CD4-positive, alpha-beta T cell treated with Interleukin-6 for 4 hours (primary cell): ENCODE data around the gene MVB12A.
A peak's percentile ranks its signal among the peaks of the same experiment; 100 is the strongest.

Experiments
- DNase-seq: peaks from one replicate; pipeline ENCODE4 v3.0.0-alpha.2; 2020; ENCODE audit warnings: mixed read lengths

The MVB12A gene

DNA sequence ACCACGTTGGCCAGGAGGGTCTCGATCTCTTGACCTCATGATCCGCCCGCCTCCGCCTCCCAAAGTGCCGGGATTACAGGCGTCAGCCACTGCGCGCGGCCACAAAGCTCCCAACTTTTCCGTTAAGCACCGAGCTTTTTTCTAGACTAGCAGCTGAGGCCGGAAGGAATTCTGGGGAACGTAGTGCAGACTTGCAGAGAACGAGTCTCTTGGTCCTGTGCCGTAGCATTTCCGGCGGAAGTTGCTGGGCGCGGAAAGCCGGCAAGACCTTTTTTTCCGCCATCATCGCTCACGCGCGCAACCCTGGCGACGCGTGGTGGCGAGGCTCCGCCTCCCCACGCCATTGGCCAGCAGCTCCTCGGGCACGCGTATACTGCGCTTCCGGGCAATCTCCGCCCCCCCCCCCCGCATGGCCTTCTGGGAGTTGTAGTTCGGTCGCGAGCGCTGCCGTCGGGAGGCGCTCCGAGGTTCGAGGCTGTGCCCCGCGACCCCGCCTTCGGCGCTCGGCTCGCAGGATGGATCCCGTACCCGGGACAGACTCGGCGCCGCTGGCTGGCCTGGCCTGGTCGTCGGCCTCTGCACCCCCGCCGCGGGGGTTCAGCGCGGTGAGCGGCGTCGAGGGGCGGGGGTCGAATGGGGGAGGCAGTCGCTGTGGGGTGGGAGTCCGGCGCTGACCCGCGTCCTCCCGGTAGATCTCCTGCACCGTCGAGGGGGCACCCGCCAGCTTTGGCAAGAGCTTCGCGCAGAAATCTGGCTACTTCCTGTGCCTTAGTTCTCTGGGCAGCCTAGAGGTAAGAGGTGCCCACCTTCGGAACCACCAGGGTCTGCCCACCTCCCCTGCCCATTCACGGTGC lies at the start of gene MVB12A:
Gene MVB12A, plus strand, starts transcription at position 427 of the 854 bp plus-strand sequence. Its CDS starts 89 bp downstream, at position 516.
- DNase-seq = peak; percentile 98

DNA sequence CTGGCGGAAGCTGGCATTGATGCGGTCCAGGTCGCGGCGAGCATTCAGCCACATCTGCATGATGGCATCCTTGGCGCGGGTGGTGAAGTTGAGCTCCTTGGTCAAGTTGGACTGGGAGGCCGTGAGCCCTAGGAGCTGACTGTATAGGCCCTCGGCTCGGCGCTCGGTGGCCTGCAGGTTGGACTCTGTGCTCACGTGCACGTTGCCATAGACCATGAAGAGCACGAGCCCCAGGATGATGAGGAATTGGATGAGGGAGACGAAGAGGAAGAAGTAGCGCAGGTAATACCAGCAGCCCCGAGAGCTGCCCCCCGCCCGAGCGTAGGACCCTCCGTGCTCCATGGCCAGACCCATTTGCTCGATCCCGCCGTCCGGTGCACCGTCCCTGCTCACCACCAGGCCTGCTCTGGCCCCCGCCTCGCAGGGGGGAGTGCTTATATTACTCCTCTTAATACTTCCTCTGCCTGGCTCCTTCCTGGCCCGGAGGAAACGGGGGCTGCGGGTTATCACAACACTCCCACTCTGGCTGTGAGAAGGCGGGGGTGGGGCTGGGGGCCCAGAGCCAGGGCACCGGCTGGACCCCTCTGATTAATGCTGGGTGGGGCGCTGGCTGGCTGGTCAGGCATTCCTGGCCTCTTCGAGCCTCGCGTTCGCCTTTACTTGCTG lies 42.8 kb upstream of the MVB12A start, which contains the start of gene PLVAP:
Gene PLVAP, minus strand, starts transcription at position 408 of the 666 bp plus-strand sequence. Its CDS starts 54 bp downstream, at position 354.
- no peak for DNase-seq

DNA sequence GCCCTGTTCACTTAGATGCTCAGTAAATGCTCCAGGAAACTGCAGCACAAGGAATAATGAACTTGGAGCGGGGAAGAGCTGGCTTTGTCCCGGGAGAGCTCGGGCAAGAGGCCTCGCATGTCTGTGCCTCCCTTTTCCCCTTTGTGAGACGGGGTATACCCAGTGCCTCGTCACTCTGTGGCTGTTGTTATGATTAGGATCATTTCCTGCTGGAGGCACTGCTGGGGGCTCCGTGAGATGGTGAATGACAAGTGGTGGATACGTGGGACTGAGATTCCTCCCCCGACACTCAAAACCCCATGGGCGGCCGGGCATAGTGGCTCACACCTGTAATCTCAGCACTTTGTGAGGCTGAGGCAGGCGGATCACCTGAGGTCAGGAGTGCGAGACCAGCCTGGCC lies 41.6 kb upstream of the MVB12A start:
- no peak for DNase-seq

DNA sequence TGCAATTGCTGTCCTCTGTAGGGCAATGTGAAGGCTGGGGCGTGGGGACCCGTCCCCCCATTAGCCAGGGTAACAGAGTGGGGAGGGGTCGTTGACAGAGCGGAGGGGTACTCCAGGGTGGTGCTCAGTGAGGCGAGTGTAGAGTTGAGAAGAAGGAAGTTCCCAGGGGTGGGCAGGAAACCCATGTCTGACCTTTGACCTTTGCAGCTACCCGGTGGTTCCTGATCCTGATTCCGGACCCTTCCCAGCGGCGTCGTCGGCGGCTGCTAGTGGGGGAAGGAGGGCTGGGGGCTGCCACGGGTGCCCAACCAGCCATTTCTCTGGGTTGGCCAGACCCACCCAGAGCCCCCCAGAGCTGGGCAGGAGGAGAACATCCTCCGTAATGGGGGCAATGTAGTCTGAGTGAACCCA lies 40.6 kb upstream of the MVB12A start:
- no peak for DNase-seq

DNA sequence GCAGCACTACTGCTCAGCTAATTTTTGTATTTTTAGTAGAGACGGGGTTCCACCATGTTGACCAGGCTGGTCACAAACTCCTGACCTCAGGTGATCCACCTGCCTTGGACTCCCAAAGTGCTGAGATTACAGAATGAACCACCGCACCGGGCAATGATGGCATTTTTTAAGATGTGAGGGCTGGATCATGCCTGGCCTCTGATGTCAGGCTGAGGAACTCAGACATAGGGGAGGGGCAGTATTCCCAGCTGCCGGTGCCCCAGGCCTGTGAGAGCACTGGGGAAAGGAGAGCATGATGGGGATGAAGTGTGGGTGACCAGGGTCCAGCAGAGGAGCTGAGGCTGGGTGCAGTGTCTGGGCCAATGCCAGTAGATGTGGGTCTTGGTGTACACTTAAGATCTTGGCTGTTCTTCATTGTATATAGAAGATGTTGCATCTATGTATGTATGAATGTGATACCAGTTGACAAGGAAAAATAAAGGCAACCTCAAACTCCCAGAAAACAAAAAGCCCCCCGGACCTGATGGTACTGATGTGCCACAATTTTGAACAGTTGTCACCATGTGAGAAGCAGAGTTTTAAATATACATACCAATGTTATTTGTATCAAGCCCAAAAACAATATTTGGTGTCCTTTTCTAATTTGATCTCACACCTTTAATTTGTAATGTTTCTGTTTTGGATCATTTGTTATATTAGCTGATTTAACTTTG lies 39.3 kb upstream of the MVB12A start:
- no peak for DNase-seq

DNA sequence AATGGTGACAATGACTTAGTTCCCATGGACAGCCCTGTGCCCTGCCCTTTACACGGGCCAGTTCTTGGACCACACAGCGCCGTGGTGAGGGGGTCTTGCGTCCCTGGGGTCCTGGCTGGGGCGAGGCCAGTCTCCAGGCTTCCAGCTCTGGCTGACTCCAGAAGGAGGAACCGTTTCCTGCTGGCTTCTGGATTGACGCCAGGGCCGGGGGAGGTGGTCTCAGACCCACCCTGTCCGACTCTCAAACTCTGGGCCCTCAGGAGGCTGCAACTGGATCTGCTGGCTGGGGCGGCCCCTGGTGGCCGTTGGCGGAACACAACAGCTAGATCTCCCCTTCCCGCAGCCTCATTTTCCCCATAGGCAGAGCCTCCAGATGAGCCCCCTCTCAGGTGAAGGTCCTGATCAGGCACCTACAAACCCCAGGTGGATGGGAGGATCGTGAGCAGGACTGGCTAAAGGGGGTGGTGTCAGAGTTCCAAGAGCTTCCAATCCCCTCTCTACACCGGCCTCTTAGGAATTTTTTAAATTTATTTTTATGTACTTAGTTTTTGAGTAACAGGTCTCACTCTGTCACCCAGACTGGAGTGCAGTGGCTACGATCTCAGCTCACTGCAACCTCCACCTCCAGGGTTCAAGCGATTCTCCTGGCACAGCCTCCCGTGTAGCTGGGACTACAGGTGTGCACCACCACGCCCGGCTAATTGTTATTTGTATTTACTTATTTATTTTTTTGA lies 33.8 kb upstream of the MVB12A start:
- peak; percentile 76 for DNase-seq

DNA sequence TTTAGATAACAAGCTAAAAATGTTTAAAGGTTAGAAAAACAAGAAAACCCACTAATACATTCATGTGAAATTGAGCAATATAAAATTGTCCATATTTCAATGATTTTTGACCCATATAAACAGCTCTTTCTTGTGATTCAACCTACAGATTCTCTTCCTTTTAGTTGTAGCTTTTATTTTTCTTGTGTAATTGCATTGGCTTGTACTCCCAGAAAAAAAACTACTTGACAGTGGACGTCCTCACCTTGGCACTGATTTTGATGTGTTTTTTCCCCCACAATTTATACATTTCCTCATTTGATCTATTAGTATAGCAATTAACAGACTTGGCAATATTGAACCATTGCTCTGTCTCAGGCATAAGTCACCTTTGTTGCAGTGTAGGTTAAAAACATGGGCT lies 30.6 kb upstream of the MVB12A start:
- DNase-seq = no peak

DNA sequence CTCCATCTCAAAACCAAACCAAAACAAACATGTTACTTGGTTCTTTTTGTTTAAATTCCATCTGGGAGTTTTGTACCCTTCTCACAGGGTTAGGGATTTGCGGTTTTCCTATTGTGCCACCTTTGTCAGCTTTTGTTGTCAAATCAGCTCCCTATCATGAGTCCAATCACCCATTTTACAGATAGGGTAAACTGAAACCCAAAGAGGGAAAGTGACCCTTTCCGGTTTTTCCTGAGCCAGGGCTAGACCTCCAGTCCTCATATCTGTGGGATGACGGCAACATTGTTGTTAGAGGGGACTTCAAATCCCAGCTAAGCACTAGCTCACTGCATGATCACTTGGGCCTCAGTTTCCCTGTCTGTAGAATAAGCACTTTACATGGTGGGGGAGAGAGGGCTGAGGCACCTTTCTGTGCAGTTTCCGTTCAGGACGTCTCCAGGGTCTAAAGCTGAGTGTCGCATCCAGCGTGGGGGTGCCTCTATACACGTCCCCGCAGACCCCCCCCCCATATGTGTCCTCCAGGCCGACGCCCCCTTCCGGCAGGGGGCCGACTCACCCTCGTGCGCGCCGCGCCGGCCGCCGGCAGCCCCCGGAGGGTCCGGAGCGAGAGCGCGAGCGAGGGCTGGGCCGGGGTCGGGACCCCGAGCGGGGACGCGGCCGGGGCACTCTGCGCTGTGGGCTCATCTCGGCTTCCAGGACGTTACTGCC lies 29.7 kb upstream of the MVB12A start:
- peak; percentile 30 for DNase-seq

DNA sequence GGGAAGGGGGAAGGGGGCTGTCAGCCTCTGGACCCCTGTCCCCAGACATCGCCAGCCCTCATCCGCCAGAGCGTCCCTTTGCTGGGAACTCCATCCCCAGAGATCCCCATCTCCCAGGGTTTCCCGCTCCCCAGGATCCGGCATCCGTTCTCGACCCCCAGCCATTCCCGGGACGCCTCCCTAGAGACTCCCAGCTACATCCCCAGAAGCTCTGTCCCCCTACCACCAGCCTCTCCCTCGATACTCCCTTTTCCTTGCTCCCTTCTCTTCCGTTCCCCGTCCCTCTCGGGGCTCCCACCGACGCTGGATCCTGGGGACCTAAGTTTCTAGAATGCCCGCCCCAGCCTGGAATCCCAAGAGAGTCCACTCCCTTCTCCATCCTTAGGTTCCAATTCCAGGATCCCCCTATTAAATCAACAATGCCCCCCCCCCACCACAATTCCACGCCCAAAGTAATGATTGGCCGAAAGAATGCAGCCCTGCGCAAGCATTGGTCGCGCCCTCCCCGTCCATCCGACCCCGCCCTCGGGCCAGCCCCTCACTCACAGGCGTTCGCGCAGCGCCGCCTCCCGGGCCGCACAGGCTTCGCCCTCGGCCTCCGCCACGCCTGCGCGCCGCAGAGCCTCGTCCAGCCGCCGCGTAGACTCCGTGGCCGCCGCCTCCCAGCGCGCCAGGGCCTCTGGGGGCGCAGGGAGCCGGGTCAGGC lies 29.0 kb upstream of the MVB12A start:
- peak; percentile 95 for DNase-seq

DNA sequence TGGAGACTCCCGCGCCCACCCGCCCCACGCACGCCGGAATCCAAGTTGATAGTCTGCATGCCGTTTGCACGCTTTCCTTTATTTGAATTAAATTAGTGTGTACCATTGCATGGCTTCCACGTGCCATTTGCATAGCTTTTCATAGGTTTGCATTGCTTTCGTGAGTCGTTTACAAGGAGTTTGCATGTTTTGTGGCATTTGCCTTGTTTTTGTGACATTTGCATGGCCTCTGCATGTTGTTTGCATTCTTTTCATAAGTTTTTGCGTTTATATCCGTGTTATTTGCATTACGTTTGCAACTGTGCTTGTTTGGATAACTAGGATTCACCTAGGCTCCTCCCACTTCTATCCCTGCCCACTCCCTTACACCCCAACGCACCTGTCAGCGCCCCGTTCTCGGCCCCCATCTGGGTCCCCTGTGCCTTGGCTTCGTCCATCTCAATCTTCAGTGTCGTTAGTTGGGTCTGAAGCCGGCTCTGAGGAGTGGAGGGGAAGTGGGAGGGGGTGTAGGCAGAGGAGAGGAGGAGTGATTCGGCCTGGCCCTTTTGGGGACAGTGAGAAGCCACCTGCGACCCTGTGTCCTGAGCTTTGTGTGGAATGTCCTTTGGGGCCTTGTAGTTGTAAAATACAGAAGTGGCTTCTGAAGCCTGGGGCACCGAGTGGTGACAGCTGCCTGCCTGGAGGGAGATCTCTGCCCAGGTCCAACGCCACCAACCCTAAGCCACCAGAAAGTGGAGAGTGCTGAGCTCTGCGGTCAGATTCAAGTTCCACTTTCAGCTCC lies 28.3 kb upstream of the MVB12A start:
- DNase-seq = peak; percentile 5

DNA sequence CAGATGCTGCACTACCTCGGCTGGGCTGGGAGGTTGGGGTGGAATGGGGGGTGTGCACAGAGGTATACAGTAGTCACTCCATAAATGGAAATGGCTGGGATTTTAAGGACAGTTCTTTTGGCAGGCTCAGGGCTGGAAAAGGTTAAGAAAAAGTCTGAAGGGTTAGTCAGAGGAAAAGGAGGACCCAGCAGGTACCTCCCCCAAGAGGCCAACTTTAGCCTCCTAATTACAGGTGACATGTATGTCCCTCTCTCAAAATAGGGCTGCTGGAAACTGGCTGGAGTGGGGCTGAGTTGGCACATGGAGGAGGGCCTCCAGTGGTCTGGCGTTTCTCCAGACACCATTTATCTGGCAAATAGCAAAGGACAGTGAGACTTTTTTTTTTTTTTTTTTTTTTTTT lies 26.8 kb upstream of the MVB12A start:
- DNase-seq = no peak

DNA sequence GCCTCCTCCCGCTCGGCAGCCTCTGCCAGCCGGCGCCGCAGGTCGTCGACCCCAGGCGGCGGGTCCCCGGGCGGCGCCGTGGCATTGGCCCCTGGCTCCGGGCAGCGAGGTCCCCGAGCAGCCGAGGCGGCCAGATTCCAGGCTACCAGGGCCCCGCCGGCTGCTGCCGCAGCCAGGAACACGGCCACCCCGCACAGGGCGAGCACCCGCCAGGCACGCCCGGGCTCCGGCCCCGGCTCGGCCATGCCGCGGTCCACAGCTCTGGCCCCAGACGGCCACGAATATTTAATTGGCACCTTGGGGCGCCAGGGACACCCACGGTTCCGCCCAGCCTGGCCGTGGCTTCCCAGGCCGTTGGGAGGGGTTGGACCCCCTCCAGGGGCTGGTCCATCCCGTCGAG lies 25.9 kb upstream of the MVB12A start, which contains the start of gene CCDC194:
Gene CCDC194, minus strand, starts transcription at position 283 of the 400 bp plus-strand sequence. Its CDS starts 38 bp downstream, at position 245.
- no peak for DNase-seq

DNA sequence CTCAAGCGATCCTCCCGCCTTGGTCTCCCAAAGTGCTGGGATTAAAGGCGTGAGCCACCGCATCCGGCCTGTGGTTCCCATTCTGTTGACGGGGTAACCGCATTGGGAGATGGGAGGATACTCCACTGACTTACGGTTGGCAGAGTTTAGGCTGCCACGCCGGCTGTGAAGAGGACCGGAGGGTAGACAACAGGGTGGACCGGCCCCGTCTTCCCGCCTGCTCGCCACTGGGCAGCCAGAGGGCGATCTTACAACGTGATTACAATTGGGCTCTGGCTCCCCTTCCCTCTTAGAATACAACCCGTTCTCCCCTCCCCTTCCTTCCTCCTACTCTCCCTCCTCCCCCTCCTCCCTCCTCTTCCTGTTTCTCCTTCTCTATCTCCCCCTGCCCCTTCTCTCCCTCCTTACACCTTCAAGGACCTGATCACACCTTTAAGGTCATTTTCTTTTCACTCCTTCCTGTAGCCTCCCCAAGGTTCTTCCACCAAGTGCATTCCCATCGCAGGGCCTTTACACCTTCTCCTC lies 24.9 kb upstream of the MVB12A start:
- peak; percentile 86 for DNase-seq

DNA sequence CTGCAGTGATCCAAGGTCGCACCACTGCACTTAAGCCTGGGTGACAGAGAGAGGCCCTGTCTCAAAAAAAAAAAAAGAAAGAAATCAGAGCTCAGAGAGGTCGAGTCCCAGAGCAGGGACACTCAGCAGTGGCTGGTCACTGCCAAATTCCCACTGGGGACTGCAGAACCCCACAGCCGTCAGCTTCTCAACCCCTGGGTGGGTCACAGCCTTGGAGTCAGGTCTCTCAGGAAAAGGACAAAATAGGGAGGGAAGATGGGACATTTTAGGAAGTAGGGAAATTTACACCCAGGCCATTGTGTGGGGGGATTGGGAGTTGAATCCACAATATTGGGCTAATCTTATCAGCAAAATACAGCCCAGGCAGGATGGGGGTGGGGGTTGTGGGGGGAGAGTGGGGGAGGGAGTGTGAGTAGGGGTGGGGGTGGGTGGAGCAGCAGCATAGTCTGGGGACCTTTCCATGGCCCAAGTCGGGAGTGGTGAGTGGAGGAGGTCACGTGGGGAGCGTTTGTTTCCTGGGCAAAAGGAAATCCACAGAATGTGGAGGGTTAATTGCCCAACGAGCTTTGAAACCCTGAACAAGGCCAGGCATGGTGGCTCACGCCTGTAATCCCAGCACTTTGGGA lies 20.8 kb upstream of the MVB12A start:
- DNase-seq = no peak

DNA sequence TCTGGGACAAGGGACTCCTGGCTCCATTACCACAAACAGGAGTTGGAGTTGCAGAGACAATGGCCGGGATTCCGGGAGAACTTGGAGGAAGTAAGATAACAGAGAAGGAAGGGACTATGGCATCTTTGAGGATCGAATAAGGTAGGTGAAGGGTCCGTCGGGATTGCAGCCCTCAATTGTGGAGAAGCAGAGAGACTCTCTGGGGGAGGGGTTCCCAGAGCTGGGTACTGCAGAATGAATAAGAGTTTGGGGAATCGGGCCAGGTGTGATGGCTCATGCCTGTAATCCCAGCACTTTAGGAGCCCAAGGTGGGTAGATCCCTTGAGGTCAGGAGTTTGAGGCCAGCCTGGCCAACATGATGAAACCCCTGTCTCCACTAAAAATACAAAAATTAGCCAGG lies 18.2 kb upstream of the MVB12A start:
- DNase-seq = no peak

DNA sequence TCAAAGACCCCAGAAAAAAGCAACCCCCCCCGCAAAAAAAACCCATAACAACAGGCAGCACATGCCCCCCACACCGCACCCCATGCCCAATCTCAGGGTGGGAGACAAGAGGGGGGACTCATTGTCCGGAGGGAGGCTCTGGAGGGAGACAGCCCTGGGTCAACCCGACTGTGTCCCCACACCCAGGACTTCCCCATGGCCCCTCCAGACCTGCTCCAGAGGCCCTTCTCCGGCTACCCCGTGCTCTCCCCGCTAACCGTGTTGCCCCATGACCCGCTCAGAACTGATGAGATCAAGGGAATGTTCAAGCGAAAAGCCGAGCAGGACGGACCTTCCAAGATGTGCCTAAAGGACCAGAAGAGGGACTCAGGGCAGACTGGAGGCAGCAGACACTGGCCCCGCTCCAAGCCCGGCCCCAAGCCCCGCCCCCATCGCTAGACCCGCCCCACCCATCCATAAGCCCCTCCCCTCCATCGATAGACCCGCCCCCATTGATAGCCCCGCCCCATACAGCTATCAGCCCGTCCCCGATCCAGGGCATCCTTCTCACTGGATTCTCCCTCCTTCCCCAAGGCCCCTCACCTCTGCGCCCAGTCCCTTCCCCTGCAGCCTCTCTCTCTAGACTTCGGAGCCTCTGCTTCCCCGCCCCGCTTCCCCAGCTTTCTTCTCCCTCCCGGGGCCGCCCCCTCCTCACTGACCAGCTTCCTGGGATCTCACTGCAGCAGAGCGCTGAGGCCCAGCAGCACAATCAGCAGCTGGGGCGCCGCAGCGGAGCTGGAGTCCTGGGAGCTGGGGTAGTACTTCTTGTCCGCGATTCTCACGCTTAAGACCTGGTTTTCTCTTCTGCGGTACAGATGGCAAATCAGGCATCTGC lies 16.6 kb upstream of the MVB12A start:
- peak; percentile 36 for DNase-seq

DNA sequence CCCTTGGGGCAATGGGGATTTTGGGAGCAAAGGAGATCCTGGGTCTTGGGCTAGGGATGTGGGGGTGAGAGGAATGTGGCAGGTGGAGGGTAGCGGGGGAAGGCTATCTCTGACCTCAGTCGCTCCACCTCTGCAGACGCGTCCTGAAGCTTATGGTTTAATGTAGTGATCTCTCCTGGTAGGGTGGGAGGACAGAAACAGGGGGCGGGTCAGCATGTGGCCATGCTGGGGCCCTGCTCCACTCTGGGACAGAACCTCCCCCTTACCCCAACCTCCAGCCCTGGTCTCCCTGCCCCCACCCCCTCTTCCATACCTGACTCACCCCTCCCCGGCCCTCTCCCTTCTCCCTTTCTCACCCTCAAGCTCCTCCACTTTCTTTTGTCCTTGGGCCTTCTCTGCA lies 15.8 kb upstream of the MVB12A start:
- peak; percentile 19 for DNase-seq

DNA sequence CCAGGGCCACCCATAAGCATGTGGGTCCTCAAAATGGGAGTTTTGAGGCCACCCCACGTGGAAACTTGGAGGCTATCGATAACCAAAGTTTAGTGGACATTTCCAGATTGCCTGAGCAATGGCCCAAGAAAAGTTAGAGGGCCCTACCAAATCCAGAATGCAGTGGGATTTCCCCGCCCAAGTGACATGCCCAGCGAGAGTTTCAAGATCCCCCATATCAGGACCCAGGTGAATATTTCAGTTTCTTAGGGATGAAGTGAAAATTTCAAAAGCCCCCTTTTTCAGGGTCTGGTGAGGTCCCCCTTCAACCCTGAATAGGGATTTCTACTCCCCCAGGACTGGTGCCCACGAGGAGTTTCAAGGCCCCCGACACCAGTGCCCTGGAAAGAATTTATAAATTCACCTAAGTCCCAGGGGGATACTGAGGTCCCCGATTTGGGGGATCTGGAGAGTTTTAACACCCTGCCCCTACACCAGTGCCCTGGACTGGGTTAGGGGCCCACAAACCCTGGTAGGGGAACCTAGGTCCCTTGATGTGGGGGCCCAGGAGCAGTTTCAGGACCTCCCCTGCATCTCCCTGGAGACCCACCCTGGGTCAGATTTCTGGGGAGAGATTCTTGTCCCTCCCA lies 15.1 kb upstream of the MVB12A start:
- DNase-seq = no peak
